HCT116 (cell line): Measurements from ENCODE around the gene PRKN. TPM values are rescaled to one million over a fixed set of nuclear protein-coding genes. Genes with fewer than 3 reads are reported as not detected.

Experiments used
- ATAC-seq: fragments of 200-7000 bp; cut with Tn5 transposase; 2 replicates; pipeline ENCODE4 v1.9.1; 2020; ENCODE audit warnings: mild to moderate bottlenecking, moderate library complexity
- BruUV-seq: library from RNA; stranded (reverse); fragments of 400-500 nt; replicated peaks from 2 replicates; lab custom pipeline; 2021; lab: Mats Ljungman, UMichigan
- CTCF ChIA-PET: fragments of 300-600 bp; sonication (Branson Sonifier 250); formaldehyde crosslinking; loops from one replicate; lab custom pipeline; 2021; ENCODE audit warnings: antibody characterized with exemption; lab: Charles Lee
- POLR2A ChIA-PET: fragments of 300-600, 350-600 bp; sonication (Branson Sonifier 250); formaldehyde crosslinking; loops from one replicate; lab custom pipeline; 2021; ENCODE audit warnings: antibody characterized with exemption; lab: Charles Lee
- RAD21 ChIA-PET, 2 experiments: fragments of 300-600 bp; sonication (Branson Sonifier 250); formaldehyde crosslinking; loops; one replicate each; lab custom pipeline; 2023; ENCODE audit warnings: low total read pairs in 2 of 2; ENCODE audit not compliant: uncharacterized antibody in 2 of 2, unreplicated experiment in 2 of 2, low non-redundant PET in 1 of 2; lab: Charles Lee
- DNase-seq: peaks from one replicate; pipeline ENCODE4 v3.0.0-alpha.2; 2010; ENCODE audit warnings: low read depth, low spot score
- H2AFZ ChIP-seq: fragments of 200-600 bp; shearing (Covaris generic), sonication (generic); 2 replicates; pipeline ENCODE4 v1.6.1; 2017; ENCODE audit warnings: low read depth, mixed run types, mixed read lengths, antibody characterized with exemption, low read length; ENCODE audit not compliant: poor library complexity, severe bottlenecking
- H3K27ac ChIP-seq: 2 replicates; pipeline ENCODE4 v1.5.1; 2012; ENCODE audit warnings: low read depth, low read length
- H3K27me3 ChIP-seq: fragments of 200-600 bp; sonication (generic); 2 replicates; pipeline ENCODE4 v1.6.1; 2016; ENCODE audit warnings: mixed run types, low read length, mixed read lengths; ENCODE audit not compliant: insufficient read depth
- H3K36me3 ChIP-seq, 2 experiments: fragments of 200-500 bp in 1 of 2; fragments of 200-600 bp in 1 of 2; sonication (Bioruptor generic) in 1 of 2; sonication (generic) in 1 of 2; 2 replicates each; pipeline versions ENCODE4 v1.5.1 to v1.6.1; 2014 to 2016; ENCODE audit warnings: low read length in 2 of 2, inconsistent platforms in 1 of 2, mixed read lengths in 1 of 2, mixed run types in 1 of 2; ENCODE audit not compliant: insufficient read depth in 2 of 2, control insufficient read depth in 1 of 2
- H3K4me1 ChIP-seq, 2 experiments: fragments of 200-600 bp in 1 of 2; sonication (generic) in 1 of 2; 2 replicates each; pipeline versions ENCODE4 v1.5.1 to v1.6.1; 2012 to 2017; ENCODE audit warnings: low read length in 2 of 2, inconsistent platforms in 1 of 2, mild to moderate bottlenecking in 1 of 2, mixed read lengths in 1 of 2, mixed run types in 1 of 2, moderate library complexity in 1 of 2; ENCODE audit not compliant: insufficient read depth in 2 of 2, control insufficient read depth in 1 of 2
- H3K4me2 ChIP-seq: fragments of 200-600 bp; sonication (generic); 2 replicates; pipeline ENCODE4 v1.6.1; 2017; ENCODE audit warnings: mixed run types, low read length, mixed read lengths
- H3K4me3 ChIP-seq, 2 experiments: fragments of 200-600 bp in 1 of 2; sonication (generic) in 1 of 2; replicated peaks in 1 of 2; 2 replicates each; pipeline ENCODE4 v1.5.1; 2011 to 2016; ENCODE audit warnings: low read length in 2 of 2, control low read depth in 1 of 2, low read depth in 1 of 2, mild to moderate bottlenecking in 1 of 2, mixed read lengths in 1 of 2, mixed run types in 1 of 2
- H3K79me2 ChIP-seq: fragments of 200-600 bp; sonication (generic); 2 replicates; pipeline ENCODE4 v1.6.1; 2017; ENCODE audit warnings: mild to moderate bottlenecking, mixed run types, low read length, moderate library complexity, mixed read lengths; ENCODE audit not compliant: insufficient read depth
- H3K9ac ChIP-seq: fragments of 200-600 bp; sonication (generic); 2 replicates; pipeline ENCODE4 v1.6.1; 2016; ENCODE audit warnings: low read length, mixed read lengths
- H3K9me2 ChIP-seq: fragments of 200-600 bp; sonication (generic), shearing (Covaris generic); 2 replicates; pipeline ENCODE4 v1.6.1; 2017; ENCODE audit warnings: mixed run types, mild to moderate bottlenecking, moderate library complexity; ENCODE audit not compliant: insufficient read depth
- H3K9me3 ChIP-seq, 2 experiments: fragments of 200-500 bp in 1 of 2; fragments of 200-600 bp in 1 of 2; sonication (Bioruptor generic) in 1 of 2; sonication (generic) in 1 of 2; 2 replicates each; pipeline ENCODE4 v1.6.1; 2014 to 2017; ENCODE audit warnings: low read length in 2 of 2, mixed read lengths in 2 of 2, inconsistent platforms in 1 of 2, low read depth in 1 of 2, mild to moderate bottlenecking in 1 of 2, mixed run types in 1 of 2, moderate library complexity in 1 of 2; ENCODE audit not compliant: control insufficient read depth in 1 of 2, insufficient read depth in 1 of 2
- H4K20me1 ChIP-seq: fragments of 200-600 bp; sonication (generic), shearing (Covaris generic); 2 replicates; pipeline ENCODE4 v1.6.1; 2017; ENCODE audit warnings: mixed run types, mild to moderate bottlenecking, moderate library complexity; ENCODE audit not compliant: insufficient read depth
- CEBPB ChIP-seq: IDR thresholded peaks from 2 replicates; pipeline ENCODE4 v1.6.1; 2012; ENCODE audit warnings: low read depth
- CTCF ChIP-seq, 3 experiments: fragments of 200-600 bp in 1 of 3; sonication (generic) in 1 of 3; IDR thresholded peaks in 2 of 3; conservative IDR thresholded peaks in 1 of 3; 2 replicates each; pipeline ENCODE4 v1.5.1; 2012 to 2017; ENCODE audit warnings: low read depth in 2 of 3, low read length in 2 of 3, antibody characterized with exemption in 1 of 3, borderline replicate concordance in 1 of 3, control low read depth in 1 of 3, mild to moderate bottlenecking in 1 of 3, mixed read lengths in 1 of 3, mixed run types in 1 of 3, moderate library complexity in 1 of 3; ENCODE audit not compliant: insufficient read depth in 1 of 3
- EGR1 ChIP-seq: IDR thresholded peaks from 2 replicates; pipeline ENCODE4 v1.6.1; 2012; ENCODE audit warnings: low read depth
- ELF1 ChIP-seq: IDR thresholded peaks from 2 replicates; pipeline ENCODE4 v1.6.1; 2012; ENCODE audit warnings: low read depth, borderline replicate concordance
- EZH2 ChIP-seq: fragments of 200-600 bp; sonication (generic); IDR thresholded peaks from 2 replicates; pipeline ENCODE4 v1.6.1; 2017; ENCODE audit warnings: antibody characterized with exemption, mixed run types
- EZH2phosphoT487 ChIP-seq: fragments of 200-600 bp; IDR thresholded peaks from 2 replicates; pipeline ENCODE4 v1.6.1; 2018; ENCODE audit warnings: antibody characterized with exemption, borderline replicate concordance
- FOSL1 ChIP-seq: IDR thresholded peaks from 2 replicates; pipeline ENCODE4 v1.6.1; 2012; ENCODE audit warnings: low read depth
- JUND ChIP-seq: IDR thresholded peaks from 2 replicates; pipeline ENCODE4 v1.6.1; 2012
- POLR2A ChIP-seq: IDR thresholded peaks from 2 replicates; pipeline ENCODE4 v1.7.0; 2011; ENCODE audit warnings: borderline replicate concordance; ENCODE audit not compliant: insufficient read depth, insufficient read length; ENCODE audit errors: extremely low read depth
- POLR2AphosphoS5 ChIP-seq: IDR thresholded peaks from 2 replicates; pipeline ENCODE4 v1.6.1; 2011; ENCODE audit warnings: mild to moderate bottlenecking, low read depth, low read length, moderate library complexity
- RAD21 ChIP-seq: IDR thresholded peaks from 2 replicates; pipeline ENCODE4 v1.6.1; 2012; ENCODE audit warnings: low read depth, mild to moderate bottlenecking
- SIN3A ChIP-seq: IDR thresholded peaks from 2 replicates; pipeline ENCODE4 v1.6.1; 2012; ENCODE audit warnings: low read depth
- SP1 ChIP-seq: IDR thresholded peaks from 2 replicates; pipeline ENCODE4 v1.6.1; 2012; ENCODE audit warnings: low read depth
- SRF ChIP-seq: IDR thresholded peaks from 2 replicates; pipeline ENCODE4 v1.6.1; 2012; ENCODE audit warnings: low read depth
- TCF7L2 ChIP-seq: IDR thresholded peaks from 2 replicates; pipeline ENCODE4 v1.7.0; 2011; ENCODE audit warnings: borderline replicate concordance, inconsistent platforms; ENCODE audit not compliant: insufficient read depth, insufficient read length; ENCODE audit errors: extremely low read depth
- YY1 ChIP-seq: IDR thresholded peaks from 2 replicates; pipeline ENCODE4 v1.6.1; 2011; ENCODE audit warnings: low read length, low read depth, moderate library complexity, mild to moderate bottlenecking; ENCODE audit not compliant: insufficient replicate concordance; ENCODE audit errors: extremely low read depth
- ZFX ChIP-seq: fragments of 450-650 bp; IDR thresholded peaks from 2 replicates; pipeline ENCODE4 v1.6.1; 2017
- ZNF274 ChIP-seq: fragments of 200-500 bp; sonication (Bioruptor generic); IDR thresholded peaks from 2 replicates; pipeline ENCODE4 v1.6.1; 2014; ENCODE audit warnings: mild to moderate bottlenecking, low read depth, low read length, inconsistent platforms
- intact Hi-C: fragments of 100-400 bp; cut with micrococcal nuclease; formaldehyde crosslinking; loops from 2 replicates; pipeline ENCODE4 v1.10.0; 2022
- total RNA-seq: library from RNA; stranded (reverse); gene quantifications from one replicate; pipeline ENCODE4 v1.2.1, GENCODE V29; 2021; ENCODE audit not compliant: unreplicated experiment

Gene PRKN
- total RNA-seq, 1 experiment from 2014 or later = 2.6 TPM

GRCh38 chr6:162118706-162119105 lies 608.9 kb downstream of the PRKN start:
- no peaks in the 10 kb centered on the region for H3K79me2 ChIP-seq
- intact Hi-C loops = no loop called here
- no peaks in the 10 kb centered on the region for H3K9me2 ChIP-seq
- no TSS peak for BruUV-seq
- no peaks in the 10 kb centered on the region for H4K20me1 ChIP-seq
- no peak for DNase-seq
- H3K4me3 ChIP-seq = no peak overlapping the region
- no peaks in the 10 kb centered on the region for H3K36me3 ChIP-seq
- no peaks in the 10 kb centered on the region for H3K9me3 ChIP-seq
- no peak overlapping the region for H2AFZ ChIP-seq
- no peak overlapping the region for H3K27ac ChIP-seq
- ChIA-PET CTCF (no interaction called here), POLR2A (no interaction called here)
- no peaks in the 10 kb centered on the region for H3K27me3 ChIP-seq
- TF ChIP-seq TCF7L2 (no peak), EZH2 (no peak), ELF1 (no peak), EGR1 (no peak), EZH2phosphoT487 (no peak), RAD21 (no peak), SP1 (no peak), SRF (no peak), FOSL1 (no peak), ZFX (no peak)
- TF ChIP-seq, all 23 proteins: peak for 0
- Histone ChIP-seq H3K4me2 (no peak overlapping the region), H3K4me1 (no peaks in the 10 kb centered on the region), H3K9ac (no peak overlapping the region)
- RAD21 ChIA-PET = no interaction called here
- ATAC-seq = no peak

- Histone ChIP-seq H3K27me3 (no peaks in the 10 kb centered on the region), H3K9ac (no peak overlapping the region), H3K27ac (no peak overlapping the region), H3K4me3 (no peak overlapping the region), H3K36me3 (no peaks in the 10 kb centered on the region), H3K9me2 (no peaks in the 10 kb centered on the region), H3K4me2 (no peak overlapping the region), H3K4me1 (no peaks in the 10 kb centered on the region), H2AFZ (no peak overlapping the region), H4K20me1 (no peaks in the 10 kb centered on the region), H3K79me2 (no peaks in the 10 kb centered on the region), H3K9me3 (no peaks in the 10 kb centered on the region)
- ChIA-PET RAD21 (no interaction called here), POLR2A (no interaction called here), CTCF (no interaction called here)
- BruUV-seq = no TSS peak
- no peak for DNase-seq
- no peak for ATAC-seq
- intact Hi-C loops = no loop called here
- TF ChIP-seq ZFX (no peak), ZNF274 (no peak), CTCF (IDR thresholded peaks at IDR 0.05 in 2 of 3, conservative IDR thresholded peaks at IDR 0.05 in 1 of 3; ENCODE audit: borderline replicate concordance in 1 of 3, insufficient read depth in 1 of 3, low read depth in 2 of 3, low read length in 2 of 3) (no peak), SRF (no peak), EZH2 (no peak), JUND (no peak), CEBPB (no peak), SIN3A (no peak), POLR2A (no peak), YY1 (no peak), POLR2AphosphoS5 (no peak), TCF7L2 (no peak), RAD21 (no peak)
Measured at GRCh38 chr6:162116902-162117525, 610.6 kb downstream of the PRKN start.
